Stimulated activated naive CD4-positive, alpha-beta T cell treated with Interleukin-2 at 50 U/mL for 16 hours (primary cell): ENCODE measurements around the gene NOXRED1.
A peak's percentile ranks its signal among the peaks of the same experiment; 100 is the strongest.
"Not testable (repeated sequence)": the region's sequence is repeated elsewhere in the genome, so short reads cannot be mapped to it uniquely, and the experiment has no call there.

ENCODE experiments used
- DNase-seq: peaks from one replicate; lab custom pipeline; 2025; lab: John Stamatoyannopoulos, UW

NOXRED1 gene

DNA sequence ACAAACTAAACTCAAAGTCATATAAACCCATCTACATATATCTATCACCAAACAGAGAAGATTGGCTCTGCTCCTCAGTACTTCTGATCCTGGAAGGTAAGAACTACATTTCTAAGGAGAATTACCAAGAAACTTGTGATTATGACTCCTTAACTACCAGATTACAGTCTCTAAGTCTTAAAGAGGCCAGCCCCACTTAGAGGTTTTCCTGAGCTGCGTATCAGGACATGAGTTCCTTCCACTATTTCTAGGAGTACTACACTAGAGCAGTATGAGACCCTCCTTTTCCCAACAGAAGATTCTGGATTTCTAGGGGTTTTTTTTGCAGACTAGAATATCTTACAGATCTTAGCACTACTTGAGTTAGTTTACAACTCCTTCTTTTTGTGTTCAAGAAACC is at the start of gene NOXRED1:
Gene NOXRED1 (minus strand): TSS at position 101 of the 400 bp plus-strand sequence. CDS start 634 bp downstream, outside the sequence.
- no peak for DNase-seq

DNA sequence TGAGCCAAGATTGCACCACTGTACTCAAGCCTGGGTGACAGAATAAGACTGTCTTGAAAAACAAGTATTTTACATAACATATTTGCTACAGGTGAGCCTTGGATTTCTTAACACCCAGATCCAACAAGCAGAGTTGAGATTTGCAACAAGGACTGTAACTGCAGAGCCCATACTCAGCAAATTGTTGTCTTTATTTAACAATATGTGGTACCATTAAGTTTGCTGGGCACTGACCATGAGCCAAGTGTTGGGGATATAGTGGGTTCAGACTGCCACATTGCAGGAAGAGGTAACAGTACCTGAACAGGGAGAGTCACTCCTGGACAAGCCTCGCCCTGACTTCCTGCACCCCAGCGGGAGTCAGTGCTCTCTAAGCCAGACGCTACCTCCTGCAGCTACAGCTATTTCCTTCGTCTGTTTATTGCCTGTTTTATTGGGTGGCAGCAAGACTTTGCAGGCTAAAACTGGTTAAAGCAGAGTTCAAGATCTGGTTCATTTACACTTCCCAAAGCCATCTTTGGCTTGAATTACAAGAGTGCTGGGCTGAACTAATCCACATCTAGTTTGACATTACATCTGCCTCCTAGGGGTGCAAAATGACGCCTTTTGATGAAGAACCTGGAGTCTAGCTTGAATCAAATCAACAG is 47.0 kb upstream of the NOXRED1 start:
- no peak for DNase-seq

- DNase-seq, result no peak
Measured at GRCh38 chr14:77469539-77469938, 46.2 kb upstream of the NOXRED1 start.

DNA sequence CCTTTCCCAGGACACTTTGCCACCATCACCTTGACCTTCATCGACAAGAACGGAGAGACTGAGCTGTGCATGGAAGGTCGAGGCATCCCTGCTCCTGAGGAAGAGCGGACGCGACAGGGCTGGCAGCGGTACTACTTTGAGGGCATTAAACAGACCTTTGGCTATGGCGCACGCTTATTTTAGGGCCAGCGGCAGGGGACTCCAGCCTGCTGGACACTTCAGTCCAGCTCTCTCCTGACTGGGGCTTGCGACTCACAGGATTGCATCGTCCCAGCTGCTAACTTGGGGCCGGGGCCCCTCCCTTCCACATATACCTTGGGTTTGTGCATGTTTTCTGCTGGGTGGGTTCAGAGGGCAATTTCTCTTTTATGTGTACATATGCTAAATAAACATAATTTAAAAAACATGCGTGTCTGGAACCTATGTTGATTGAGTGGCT is 45.8 kb upstream of the NOXRED1 start:
- DNase-seq, result no peak

GRCh38 chr14:77467801-77468200 is 44.5 kb upstream of the NOXRED1 start:
- no peak for DNase-seq

GRCh38 chr14:77459072-77459723 is 35.9 kb upstream of the NOXRED1 start:
- peak; percentile 41 for DNase-seq

DNA sequence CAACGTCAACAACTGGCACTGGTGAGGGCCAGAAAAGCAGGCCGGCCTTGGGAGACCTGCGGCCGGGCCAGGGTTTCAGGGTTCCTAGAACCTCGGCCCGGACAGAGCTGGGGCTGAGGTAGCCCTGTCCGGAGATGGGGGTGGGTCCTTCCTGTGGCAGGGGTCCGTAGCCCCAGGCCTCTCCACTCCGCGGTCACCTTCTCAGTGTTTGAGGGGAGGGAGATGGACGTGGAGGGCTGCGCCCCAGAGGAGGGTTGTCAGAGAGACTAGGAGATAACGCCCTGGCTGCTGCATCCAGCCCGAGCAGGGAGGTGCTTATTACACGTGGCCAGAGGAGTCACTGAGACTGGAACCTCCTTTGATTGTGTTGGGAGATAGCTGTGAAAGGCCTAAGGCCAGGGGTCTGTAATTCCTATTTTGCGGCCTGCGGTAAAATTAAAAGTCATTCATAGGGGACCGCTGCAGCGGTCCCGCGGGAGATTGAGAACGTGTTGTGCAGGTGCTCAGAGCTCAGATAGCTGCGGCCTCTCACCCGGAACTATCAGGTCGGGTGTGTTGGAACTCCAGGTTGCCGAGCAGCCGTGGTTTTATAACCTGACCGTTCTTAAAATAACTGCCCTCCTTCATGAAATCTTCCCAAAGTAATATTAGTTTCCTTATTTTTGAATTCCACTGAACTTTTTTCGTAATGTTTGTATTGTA is 35.1 kb upstream of the NOXRED1 start:
- DNase-seq, result peak; percentile 26

- DNase-seq, result peak; percentile 95
Measured at GRCh38 chr14:77457522-77458248, 34.4 kb upstream of the NOXRED1 start, which contains the start of the genes AHSA1 and VIPAS39. TSS of gene AHSA1 (plus strand) at chr14:77458093. CDS start at chr14:77458190, 97 bp downstream. TSS of gene VIPAS39 (minus strand) at chr14:77457601. CDS start at chr14:77454102, 3,499 bp downstream.

DNA sequence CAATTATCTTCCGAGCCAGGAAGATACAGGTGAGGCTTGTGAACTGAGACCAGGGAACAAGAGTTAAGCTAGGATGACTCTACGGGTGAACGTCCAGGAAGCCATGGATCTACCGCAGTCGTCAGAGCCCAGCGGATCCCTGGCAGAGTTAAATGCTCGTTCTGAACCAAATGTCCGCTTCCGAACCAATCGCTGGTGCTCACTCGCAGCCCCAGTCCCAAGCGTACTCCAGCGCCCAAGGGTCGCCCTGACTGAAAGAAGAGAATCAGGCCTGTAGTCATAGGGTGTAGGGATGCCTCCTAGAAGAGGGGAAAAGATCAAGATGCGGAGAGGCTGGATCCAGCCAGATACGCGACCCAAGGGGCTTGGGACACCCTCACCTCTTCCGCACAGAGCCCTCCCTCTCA is 33.8 kb upstream of the NOXRED1 start:
- peak; percentile 32 for DNase-seq

DNA sequence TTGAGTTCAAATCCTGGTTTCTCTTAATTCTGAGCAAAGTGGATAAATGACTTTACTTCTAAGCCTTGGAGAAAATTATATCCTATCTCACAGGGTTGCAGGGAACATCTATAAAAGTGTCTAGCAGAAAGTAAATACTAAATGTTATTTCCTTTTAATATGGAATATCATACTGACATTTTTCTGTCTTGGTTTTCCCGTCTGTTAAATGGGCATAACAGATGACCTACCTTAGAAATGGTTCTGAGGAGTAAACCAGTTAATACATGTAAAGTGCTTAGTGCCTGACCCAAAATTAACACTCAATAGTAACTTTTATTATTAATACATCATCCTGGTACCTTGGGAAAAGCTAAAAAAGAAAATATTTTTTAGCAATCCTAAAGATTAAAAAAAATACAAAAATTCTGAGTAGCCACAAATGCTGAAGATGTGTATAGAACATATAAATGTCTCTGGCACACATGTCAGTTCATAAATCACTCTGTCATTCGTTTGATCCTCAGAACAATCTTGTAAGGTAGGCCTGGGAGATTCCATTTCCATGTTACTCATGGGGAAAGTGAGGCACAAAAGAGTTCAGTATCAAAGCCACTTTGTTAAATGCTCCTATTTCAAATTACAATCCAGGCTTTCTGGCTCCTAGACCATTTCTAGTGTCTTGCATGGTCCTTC is 32.8 kb upstream of the NOXRED1 start:
- no peak for DNase-seq

GRCh38 chr14:77442196-77442595 is 18.9 kb upstream of the NOXRED1 start:
- DNase-seq, result no peak

- DNase-seq, result no peak
Measured at GRCh38 chr14:77439861-77440260, 16.5 kb upstream of the NOXRED1 start.

- DNase-seq, result no peak
Measured at GRCh38 chr14:77438596-77438995, 15.3 kb upstream of the NOXRED1 start.

- DNase-seq, result no peak
Measured at GRCh38 chr14:77436042-77436441, 12.7 kb upstream of the NOXRED1 start.

GRCh38 chr14:77426396-77426795 is 3.1 kb upstream of the NOXRED1 start:
- DNase-seq, result no peak

- no peak for DNase-seq
Measured at GRCh38 chr14:77424862-77425261, 1.5 kb upstream of the NOXRED1 start.

- no peak for DNase-seq
Measured at GRCh38 chr14:77421201-77421600, 2.1 kb downstream of the NOXRED1 start.

DNA sequence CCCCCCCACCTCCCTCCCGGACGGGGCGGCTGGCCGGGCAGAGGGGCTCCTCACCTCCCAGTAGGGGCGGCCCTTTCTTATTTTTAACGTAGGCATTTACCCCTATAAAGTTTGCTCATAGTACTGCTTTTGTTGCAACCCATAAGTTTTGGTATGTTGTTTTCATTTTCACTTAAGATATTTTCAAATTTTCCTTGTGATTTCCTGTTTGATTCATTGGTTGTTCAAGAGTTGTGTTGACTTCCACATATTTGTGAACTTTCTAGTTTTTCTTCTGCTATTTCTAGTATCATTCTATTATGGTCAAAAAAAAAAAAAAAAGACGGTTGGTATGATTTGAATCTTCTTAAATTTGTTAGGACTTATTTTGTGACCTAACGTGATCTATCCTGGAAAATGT is 6.5 kb downstream of the NOXRED1 start:
- no peak for DNase-seq

DNA sequence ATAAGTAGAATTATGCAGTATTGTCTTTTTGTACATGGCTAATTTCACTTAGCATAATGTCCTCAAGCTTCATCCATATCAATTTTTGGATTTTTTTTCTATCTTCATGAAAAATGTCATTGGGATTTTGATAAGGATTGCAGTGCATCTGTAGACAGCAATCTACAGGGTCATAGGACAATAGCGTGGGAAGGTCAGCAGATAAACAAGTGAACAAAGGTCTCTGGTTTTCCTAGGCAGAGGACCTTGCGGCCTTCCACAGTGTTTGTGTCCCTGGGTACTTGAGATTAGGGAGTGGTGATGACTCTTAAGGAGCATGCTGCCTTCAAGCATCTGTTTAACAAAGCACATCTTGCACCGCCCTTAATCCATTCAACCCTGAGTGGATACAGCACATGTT is 7.2 kb downstream of the NOXRED1 start:
- not testable (repeated sequence) for DNase-seq

- DNase-seq, result not testable (repeated sequence)
Measured at GRCh38 chr14:77415403-77416030, 7.8 kb downstream of the NOXRED1 start.

DNA sequence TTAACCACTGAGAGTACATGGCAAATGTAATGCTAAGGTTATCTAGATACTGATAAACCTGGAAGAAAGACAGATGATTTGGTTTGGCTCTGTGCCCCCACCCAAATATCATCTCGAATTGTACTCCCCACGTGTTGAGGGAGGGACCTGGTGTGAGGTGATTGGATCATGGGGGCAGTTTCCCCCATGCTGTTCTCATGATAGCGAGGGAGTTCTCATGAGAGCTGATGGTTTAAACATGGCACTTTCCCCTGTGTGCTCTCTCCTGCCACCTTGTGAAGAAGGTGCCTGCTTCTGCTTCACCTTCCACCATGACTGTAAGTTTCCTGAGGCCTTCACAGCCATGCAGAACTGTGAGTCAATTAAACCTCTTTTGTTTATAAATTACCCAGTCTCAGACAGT is 14.2 kb downstream of the NOXRED1 start:
- no peak for DNase-seq
